Sigmoid colon (tissue), 4 donors: ENCODE data around the gene SPRED2.

ENCODE experiments used
- EP300 ChIP-seq, 4 donors: sonication (generic); formaldehyde crosslinking; IDR thresholded peaks; one replicate each; pipeline ENCODE4 v1.6.1; 2017; ENCODE audit warnings: antibody characterized with exemption in 4 of 4
- POLR2A ChIP-seq, 2 donors: fragments of 450-650 bp; IDR thresholded peaks; one replicate each; pipeline ENCODE4 v1.6.1; 2016; ENCODE audit warnings: antibody characterized with exemption in 2 of 2, mild to moderate bottlenecking in 2 of 2, moderate library complexity in 2 of 2
- POLR2AphosphoS5 ChIP-seq, 4 donors: sonication (generic); formaldehyde crosslinking; IDR thresholded peaks; one replicate each; pipeline ENCODE4 v1.6.1; 2017; ENCODE audit warnings: antibody characterized with exemption in 4 of 4
- TF ChIP-seq, protein P1 (sequence below), 4 experiments: fragments of 450-650 bp in 3 of 4; fragments of 200-600 bp in 1 of 4; IDR thresholded peaks; one replicate each; pipeline ENCODE4 v1.5.1; 2016 to 2019; ENCODE audit warnings: antibody characterized with exemption in 4 of 4, mild to moderate bottlenecking in 3 of 4, moderate library complexity in 2 of 4

- TF ChIP-seq, protein P1, sequence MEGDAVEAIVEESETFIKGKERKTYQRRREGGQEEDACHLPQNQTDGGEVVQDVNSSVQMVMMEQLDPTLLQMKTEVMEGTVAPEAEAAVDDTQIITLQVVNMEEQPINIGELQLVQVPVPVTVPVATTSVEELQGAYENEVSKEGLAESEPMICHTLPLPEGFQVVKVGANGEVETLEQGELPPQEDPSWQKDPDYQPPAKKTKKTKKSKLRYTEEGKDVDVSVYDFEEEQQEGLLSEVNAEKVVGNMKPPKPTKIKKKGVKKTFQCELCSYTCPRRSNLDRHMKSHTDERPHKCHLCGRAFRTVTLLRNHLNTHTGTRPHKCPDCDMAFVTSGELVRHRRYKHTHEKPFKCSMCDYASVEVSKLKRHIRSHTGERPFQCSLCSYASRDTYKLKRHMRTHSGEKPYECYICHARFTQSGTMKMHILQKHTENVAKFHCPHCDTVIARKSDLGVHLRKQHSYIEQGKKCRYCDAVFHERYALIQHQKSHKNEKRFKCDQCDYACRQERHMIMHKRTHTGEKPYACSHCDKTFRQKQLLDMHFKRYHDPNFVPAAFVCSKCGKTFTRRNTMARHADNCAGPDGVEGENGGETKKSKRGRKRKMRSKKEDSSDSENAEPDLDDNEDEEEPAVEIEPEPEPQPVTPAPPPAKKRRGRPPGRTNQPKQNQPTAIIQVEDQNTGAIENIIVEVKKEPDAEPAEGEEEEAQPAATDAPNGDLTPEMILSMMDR (IDR thresholded peaks at IDR 0.05) = no peak
- TF ChIP-seq POLR2A (IDR thresholded peaks at IDR 0.05) = no peak
- peak in 1 of 4 donors; percentile 13 for TF ChIP-seq POLR2AphosphoS5 (IDR thresholded peaks at IDR 0.05)
- no peak for TF ChIP-seq EP300 (IDR thresholded peaks at IDR 0.05)
Measured at GRCh38 chr2:65320042-65320725, 112.2 kb downstream of the SPRED2 start.
